Activated T-helper 2 cell treated with anti-CD3 and anti-CD28 coated beads, Interferon-gamma antibody, Interleukin-2, Interleukin-4, amounts not matched to agents 10 μg/mL and 5 μg/mL and 100 μg/mL, durations not matched to agents 14 hours and 24 hours and 36 hours (primary cell): ENCODE data around the gene VEZF1. TPM values are rescaled to one million over a fixed set of nuclear protein-coding genes. Genes with fewer than 3 reads are reported as not detected.
"Not testable (repeated sequence)": the region's sequence is repeated elsewhere in the genome, so short reads cannot be mapped to it uniquely, and the experiment has no call there.

Experiments
- DNase-seq: peaks from one replicate; pipeline ENCODE4 v3.0.0; 2021; ENCODE audit warnings: low spot score
- H3K27ac Mint-ChIP-seq: one replicate; pipeline ENCODE4 v1.8.0; 2021; ENCODE audit warnings: mixed read lengths
- H3K27me3 Mint-ChIP-seq: one replicate; pipeline ENCODE4 v1.8.0; 2021; ENCODE audit warnings: low read depth, mixed read lengths
- H3K36me3 Mint-ChIP-seq: one replicate; pipeline ENCODE4 v1.8.0; 2021; ENCODE audit warnings: low read depth, mixed read lengths
- H3K4me1 Mint-ChIP-seq: one replicate; pipeline ENCODE4 v1.8.0; 2021; ENCODE audit warnings: low read depth, mixed read lengths
- H3K4me3 Mint-ChIP-seq: one replicate; pipeline ENCODE4 v1.8.0; 2021; ENCODE audit warnings: low read depth, mild to moderate bottlenecking, moderate library complexity, mixed read lengths
- H3K9me3 Mint-ChIP-seq: one replicate; pipeline ENCODE4 v1.8.0; 2021; ENCODE audit warnings: mixed read lengths
- intact Hi-C: fragments of 100-400 bp; cut with micrococcal nuclease; formaldehyde crosslinking; loops from one replicate; pipeline ENCODE4 v1.15.1; 2023
- total RNA-seq: library from RNA; stranded (reverse); gene quantifications from 2 replicates; pipeline ENCODE4 v1.2.3, GENCODE V29; 2022

VEZF1 gene
- total RNA-seq, 1 donor from 2014 or later = 37.1 TPM

GRCh38 chr17:57980522-57980921, 7.5 kb downstream of the VEZF1 start:
- intact Hi-C loops = no loop called here
- peaks cover 82% of the 10 kb centered on the region for H3K36me3 Mint-ChIP-seq
- no peaks in the 10 kb centered on the region for H3K9me3 Mint-ChIP-seq
- H3K4me3 Mint-ChIP-seq = no peak overlapping the region
- H3K27ac Mint-ChIP-seq = no peak overlapping the region
- no peak for DNase-seq
- H3K27me3 Mint-ChIP-seq = no peaks in the 10 kb centered on the region
- peaks cover 44% of the 10 kb centered on the region for H3K4me1 Mint-ChIP-seq

- Mint-ChIP-seq H3K4me3 (no peak overlapping the region), H3K4me1 (peaks cover 33% of the 10 kb centered on the region), H3K36me3 (peaks cover 86% of the 10 kb centered on the region), H3K27ac (no peak overlapping the region), H3K9me3 (no peaks in the 10 kb centered on the region), H3K27me3 (no peaks in the 10 kb centered on the region)
- no peak for DNase-seq
- intact Hi-C loops = no loop called here
Observed at GRCh38 chr17:57979076-57979475, 9.0 kb downstream of the VEZF1 start.

- Mint-ChIP-seq H3K4me1 (peaks cover 10% of the 10 kb centered on the region), H3K36me3 (peaks cover 81% of the 10 kb centered on the region), H3K9me3 (no peaks in the 10 kb centered on the region), H3K4me3 (no peak overlapping the region), H3K27me3 (no peaks in the 10 kb centered on the region), H3K27ac (no peak overlapping the region)
- no peak for DNase-seq
- intact Hi-C loops = no loop called here
Observed at GRCh38 chr17:57976594-57976993, 11.5 kb downstream of the VEZF1 start.

GRCh38 chr17:57975044-57975443, 13.0 kb downstream of the VEZF1 start:
- no peak overlapping the region for H3K27ac Mint-ChIP-seq
- no peak overlapping the region for H3K4me3 Mint-ChIP-seq
- DNase-seq = no peak
- no peaks in the 10 kb centered on the region for H3K9me3 Mint-ChIP-seq
- H3K27me3 Mint-ChIP-seq = no peaks in the 10 kb centered on the region
- intact Hi-C loops = no loop called here
- H3K36me3 Mint-ChIP-seq = peaks cover 65% of the 10 kb centered on the region
- peaks cover 3% of the 10 kb centered on the region for H3K4me1 Mint-ChIP-seq

- H3K27ac Mint-ChIP-seq, DNase-seq, H3K9me3 Mint-ChIP-seq, H3K4me3 Mint-ChIP-seq, H3K4me1 Mint-ChIP-seq, H3K27me3 Mint-ChIP-seq, intact Hi-C loops: not testable (repeated sequence)
- H3K36me3 Mint-ChIP-seq = peaks cover 59% of the 10 kb centered on the region
Observed at GRCh38 chr17:57974053-57974824, 13.8 kb downstream of the VEZF1 start.

- Mint-ChIP-seq H3K27me3 (peaks cover 3% of the 10 kb centered on the region), H3K9me3 (no peaks in the 10 kb centered on the region), H3K4me1 (peaks cover 3% of the 10 kb centered on the region), H3K36me3 (peaks cover 42% of the 10 kb centered on the region), H3K27ac (no peak overlapping the region), H3K4me3 (no peak overlapping the region)
- intact Hi-C loops = no loop called here
- DNase-seq = no peak
Observed at GRCh38 chr17:57972151-57972550, 15.9 kb downstream of the VEZF1 start.

- Mint-ChIP-seq H3K9me3 (no peaks in the 10 kb centered on the region), H3K27ac (no peak overlapping the region), H3K4me1 (peaks cover 3% of the 10 kb centered on the region), H3K4me3 (no peak overlapping the region), H3K36me3 (peaks cover 36% of the 10 kb centered on the region), H3K27me3 (peaks cover 3% of the 10 kb centered on the region)
- no peak for DNase-seq
- intact Hi-C loops = no loop called here
Observed at GRCh38 chr17:57971572-57971971, 16.5 kb downstream of the VEZF1 start.

- no peak overlapping the region for H3K4me3 Mint-ChIP-seq
- no peaks in the 10 kb centered on the region for H3K9me3 Mint-ChIP-seq
- intact Hi-C loops = no loop called here
- H3K27me3 Mint-ChIP-seq = peaks cover 3% of the 10 kb centered on the region
- peaks cover 28% of the 10 kb centered on the region for H3K36me3 Mint-ChIP-seq
- H3K4me1 Mint-ChIP-seq = peaks cover 3% of the 10 kb centered on the region
- no peak overlapping the region for H3K27ac Mint-ChIP-seq
- DNase-seq = no peak
Observed at GRCh38 chr17:57970710-57971109, 17.3 kb downstream of the VEZF1 start.

GRCh38 chr17:57968456-57968855, 19.6 kb downstream of the VEZF1 start:
- H3K4me3 Mint-ChIP-seq = no peak overlapping the region
- intact Hi-C loops = no loop called here
- DNase-seq = no peak
- H3K36me3 Mint-ChIP-seq = peaks cover 10% of the 10 kb centered on the region
- no peaks in the 10 kb centered on the region for H3K4me1 Mint-ChIP-seq
- H3K27me3 Mint-ChIP-seq = peaks cover 8% of the 10 kb centered on the region
- H3K27ac Mint-ChIP-seq = no peak overlapping the region
- H3K9me3 Mint-ChIP-seq = no peaks in the 10 kb centered on the region

- no peak for DNase-seq
- no peak overlapping the region for H3K27ac Mint-ChIP-seq
- no peaks in the 10 kb centered on the region for H3K36me3 Mint-ChIP-seq
- H3K27me3 Mint-ChIP-seq = peaks cover 12% of the 10 kb centered on the region
- no peaks in the 10 kb centered on the region for H3K9me3 Mint-ChIP-seq
- no peak overlapping the region for H3K4me3 Mint-ChIP-seq
- no peaks in the 10 kb centered on the region for H3K4me1 Mint-ChIP-seq
- intact Hi-C loops = no loop called here
Observed at GRCh38 chr17:57966875-57967274, 21.2 kb downstream of the VEZF1 start.

GRCh38 chr17:57966246-57966645, 21.8 kb downstream of the VEZF1 start:
- no peaks in the 10 kb centered on the region for H3K9me3 Mint-ChIP-seq

GRCh38 chr17:57965521-57966160, 22.4 kb downstream of the VEZF1 start:
- DNase-seq = no peak
- H3K4me1 Mint-ChIP-seq = no peaks in the 10 kb centered on the region
- no peaks in the 10 kb centered on the region for H3K36me3 Mint-ChIP-seq
- no peaks in the 10 kb centered on the region for H3K9me3 Mint-ChIP-seq
- intact Hi-C loops = no loop called here
- H3K27me3 Mint-ChIP-seq = peaks cover 19% of the 10 kb centered on the region
- no peak overlapping the region for H3K4me3 Mint-ChIP-seq
- no peak overlapping the region for H3K27ac Mint-ChIP-seq

More at GRCh38 chr17:57966246-57966645, 21.8 kb downstream of the VEZF1 start:
- DNase-seq = no peak
- Mint-ChIP-seq H3K36me3 (no peaks in the 10 kb centered on the region), H3K27me3 (peaks cover 13% of the 10 kb centered on the region), H3K4me1 (no peaks in the 10 kb centered on the region), H3K27ac (no peak overlapping the region), H3K4me3 (no peak overlapping the region)
- intact Hi-C loops = no loop called here

- Mint-ChIP-seq H3K4me3 (no peak overlapping the region), H3K27ac (no peak overlapping the region), H3K36me3 (no peaks in the 10 kb centered on the region), H3K4me1 (no peaks in the 10 kb centered on the region), H3K27me3 (peaks cover 28% of the 10 kb centered on the region), H3K9me3 (no peaks in the 10 kb centered on the region)
- intact Hi-C loops = no loop called here
- no peak for DNase-seq
Observed at GRCh38 chr17:57963149-57963511, 24.9 kb downstream of the VEZF1 start.
